GM19452 (cell line): Measurements from ENCODE around the gene TMSB15A.
"Not testable (repeated sequence)": the region's sequence is repeated elsewhere in the genome, so short reads cannot be mapped to it uniquely, and the experiment has no call there.

Source experiments
- ATAC-seq: cut with Tn5 transposase; IDR thresholded peaks from one replicate; pipeline ENCODE4 v1.9.1; 2021; ENCODE audit not compliant: unreplicated experiment

Gene TMSB15A

GRCh38 chrX:102515975-102516941 lies at the start of gene TMSB15A:
TSS of gene TMSB15A (minus strand) at chrX:102516739.
- ATAC-seq, result no peak

- no peak for ATAC-seq
Observed at GRCh38 chrX:102560423-102561068, 44.0 kb upstream of the TMSB15A start.

GRCh38 chrX:102558607-102559006 lies 42.1 kb upstream of the TMSB15A start:
- ATAC-seq, result no peak

- ATAC-seq, result no peak
Observed at GRCh38 chrX:102548231-102548630, 31.7 kb upstream of the TMSB15A start.

GRCh38 chrX:102546828-102547493 lies 30.4 kb upstream of the TMSB15A start:
- ATAC-seq, result no peak

GRCh38 chrX:102546175-102546574 lies 29.6 kb upstream of the TMSB15A start:
- not testable (repeated sequence) for ATAC-seq

- ATAC-seq, result no peak
Observed at GRCh38 chrX:102535958-102536357, 19.4 kb upstream of the TMSB15A start.

GRCh38 chrX:102517326-102517725 lies 787 bp upstream of the TMSB15A start:
- ATAC-seq, result no peak

- no peak for ATAC-seq
Observed at GRCh38 chrX:102514536-102514935, 2.0 kb downstream of the TMSB15A start.

- ATAC-seq, result no peak
Observed at GRCh38 chrX:102498732-102499131, 17.8 kb downstream of the TMSB15A start.

GRCh38 chrX:102491766-102492165 lies 24.8 kb downstream of the TMSB15A start:
- no peak for ATAC-seq

GRCh38 chrX:102478765-102479164 lies 37.8 kb downstream of the TMSB15A start:
- ATAC-seq, result not testable (repeated sequence)

- ATAC-seq, result not testable (repeated sequence)
Observed at GRCh38 chrX:102471762-102472220, 44.7 kb downstream of the TMSB15A start, which contains the start of gene TCP11X2. TSS of gene TCP11X2 (minus strand) at chrX:102471812.

- not testable (repeated sequence) for ATAC-seq
Observed at GRCh38 chrX:102470215-102470614, 46.3 kb downstream of the TMSB15A start.
